ENCODE measurements around the gene MEGF11.
"Not testable (repeated sequence)": the region's sequence is repeated elsewhere in the genome, so short reads cannot be mapped to it uniquely, and the experiment has no call there.

MEGF11 gene

GRCh38 chr15:65907661-65908060 lies 345.9 kb downstream of the MEGF11 start:
- no peak for DNase-seq

DNA sequence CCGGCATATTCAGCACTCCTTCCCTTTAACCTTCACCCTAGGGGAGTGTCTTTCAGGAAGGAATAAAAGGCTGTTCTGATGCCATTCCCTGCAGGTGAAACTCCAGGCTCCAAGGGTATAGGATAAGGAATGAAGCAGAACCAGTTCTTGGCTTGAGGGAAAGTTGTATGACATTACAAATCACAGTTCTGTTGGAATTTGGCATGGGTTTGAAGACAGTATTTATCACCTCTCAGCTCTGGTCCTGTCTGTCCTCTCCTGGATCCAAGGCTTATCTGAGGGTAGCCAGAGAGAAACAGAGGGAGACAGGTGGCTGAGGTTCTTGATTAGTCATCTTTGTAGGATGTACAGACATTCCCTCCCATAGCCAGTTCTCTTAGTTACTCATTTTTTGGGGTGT lies 347.2 kb downstream of the MEGF11 start:
- DNase-seq, result no peak

GRCh38 chr15:65904301-65904700 lies 349.2 kb downstream of the MEGF11 start:
- no peak for DNase-seq

GRCh38 chr15:65903296-65904073 lies 350.1 kb downstream of the MEGF11 start:
- no peak for DNase-seq

GRCh38 chr15:65902373-65902772 lies 351.2 kb downstream of the MEGF11 start:
- DNase-seq, result no peak

DNA sequence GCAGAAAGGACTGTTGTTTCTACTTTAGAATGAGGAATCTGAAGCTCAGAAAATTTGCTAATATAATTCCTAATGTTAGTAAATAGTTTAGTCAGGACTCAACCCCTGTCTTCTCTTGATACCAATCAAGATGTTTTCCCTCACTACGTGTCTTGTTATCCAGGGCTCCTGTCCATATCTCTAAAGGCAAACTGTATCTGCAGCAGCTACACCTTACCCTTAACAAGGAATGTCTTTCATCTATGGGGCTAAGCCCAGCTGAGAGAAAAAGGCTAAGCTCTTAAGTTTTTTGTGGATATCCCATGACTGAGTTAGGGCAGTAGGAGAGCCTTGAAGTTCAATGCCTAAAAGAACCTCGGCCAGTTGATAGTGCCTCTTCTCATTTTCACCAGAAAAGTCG lies 351.7 kb downstream of the MEGF11 start:
- no peak for DNase-seq

DNA sequence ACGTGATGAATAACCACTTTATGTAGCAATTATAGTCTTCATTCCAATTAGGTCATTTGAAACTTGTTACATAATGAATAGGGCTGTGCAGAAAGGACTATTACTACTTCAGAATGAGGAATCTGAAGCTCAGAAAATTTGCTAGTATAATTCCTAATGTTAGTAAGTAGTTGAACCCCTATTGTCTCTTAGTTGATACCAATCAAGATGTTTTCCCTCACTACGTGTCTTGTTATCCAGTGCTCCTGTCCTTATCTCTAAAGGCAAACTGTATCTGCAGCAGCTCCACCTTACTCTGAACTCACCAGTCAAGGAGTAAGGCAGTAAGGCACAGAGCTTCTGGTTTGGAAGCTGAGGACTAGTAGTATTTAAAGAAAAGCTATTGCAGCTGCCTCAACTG lies 352.2 kb downstream of the MEGF11 start:
- no peak for DNase-seq

DNA sequence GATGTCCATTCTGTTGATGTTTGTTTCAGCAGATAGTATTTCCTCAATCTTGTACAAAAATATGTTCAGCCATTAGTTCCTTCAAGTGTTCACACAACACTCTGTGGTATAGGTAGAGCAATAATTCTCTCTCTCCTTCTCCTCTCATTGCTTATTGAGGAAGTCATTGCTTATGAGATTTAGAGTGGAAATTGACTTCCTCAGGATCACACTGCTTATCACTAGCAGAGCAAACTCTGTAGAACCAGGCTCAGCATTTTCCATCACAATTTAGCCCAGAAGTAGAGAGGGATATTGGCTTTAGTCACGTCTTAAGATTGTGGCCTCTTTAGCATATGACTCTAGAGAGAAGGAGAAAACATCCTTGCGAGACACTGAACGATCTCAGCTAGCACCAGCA lies 353.1 kb downstream of the MEGF11 start:
- DNase-seq, result no peak

DNA sequence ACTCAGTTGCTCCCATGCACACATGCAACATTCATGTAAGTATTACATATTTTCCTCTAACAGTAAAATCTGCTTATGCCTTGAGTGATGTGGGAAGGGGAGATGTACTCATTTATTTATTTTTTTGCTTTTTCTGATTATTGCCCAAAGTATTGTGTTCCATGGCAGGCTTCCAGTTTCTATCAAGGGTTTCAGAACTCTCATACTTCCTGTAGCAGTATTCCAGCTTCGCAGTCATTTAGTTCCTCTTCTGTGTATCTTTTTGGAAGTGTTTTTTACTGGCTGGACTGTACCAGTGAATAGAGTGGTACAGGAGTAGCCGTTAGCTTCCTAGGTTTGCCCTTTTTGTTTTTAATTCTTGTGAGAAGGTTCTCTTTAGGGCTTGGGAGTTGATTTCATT lies 357.3 kb downstream of the MEGF11 start:
- no peak for DNase-seq

DNA sequence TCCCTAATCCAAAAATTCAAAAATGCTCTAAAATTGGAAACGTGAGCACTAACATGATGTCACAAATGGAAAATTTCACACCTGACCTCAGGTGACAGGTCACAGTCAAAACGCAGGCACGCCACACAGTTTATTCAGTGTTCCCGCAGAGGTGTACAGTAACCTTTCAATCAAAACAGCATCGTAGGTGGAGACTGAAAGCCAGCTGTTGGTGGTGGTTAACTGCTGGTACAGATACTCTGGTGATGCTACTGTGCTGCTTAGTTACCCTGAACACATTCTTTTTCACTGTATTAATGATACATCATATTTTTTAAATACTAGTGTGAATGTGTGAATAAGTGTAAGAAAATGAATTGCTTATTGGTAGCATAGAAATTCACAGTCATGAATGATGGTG lies 360.5 kb downstream of the MEGF11 start:
- no peak for DNase-seq

GRCh38 chr15:65888981-65889380 lies 364.6 kb downstream of the MEGF11 start:
- no peak for DNase-seq

GRCh38 chr15:65887565-65887964 lies 366.0 kb downstream of the MEGF11 start:
- DNase-seq, result no peak

DNA sequence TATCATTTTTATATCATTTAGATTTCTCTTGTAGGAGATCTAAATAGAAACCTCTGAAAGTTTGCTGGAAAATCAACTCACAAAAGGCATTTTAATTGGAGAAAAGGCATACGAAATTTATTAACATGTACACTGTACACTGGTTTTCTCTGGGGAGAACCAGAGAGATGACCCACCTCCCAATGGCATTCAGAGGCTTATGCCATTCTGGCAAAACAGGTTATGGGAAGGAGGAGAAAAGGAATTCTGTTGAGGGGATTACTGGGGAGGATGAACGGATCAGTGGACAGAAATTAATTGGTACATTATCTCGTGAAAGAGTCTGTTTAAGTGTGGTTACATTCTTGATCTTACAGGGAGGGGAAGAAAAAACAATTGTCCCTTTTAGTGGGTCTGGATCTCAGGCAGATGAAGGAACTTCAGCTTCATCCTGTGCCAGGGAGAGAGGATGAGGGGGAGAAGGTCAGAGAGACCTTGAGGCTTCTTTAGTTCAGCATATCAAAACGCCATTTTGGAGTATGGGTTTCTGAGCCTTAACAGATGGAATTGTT lies 367.8 kb downstream of the MEGF11 start:
- DNase-seq, result no peak

GRCh38 chr15:65884511-65884910 lies 369.0 kb downstream of the MEGF11 start:
- no peak for DNase-seq

DNA sequence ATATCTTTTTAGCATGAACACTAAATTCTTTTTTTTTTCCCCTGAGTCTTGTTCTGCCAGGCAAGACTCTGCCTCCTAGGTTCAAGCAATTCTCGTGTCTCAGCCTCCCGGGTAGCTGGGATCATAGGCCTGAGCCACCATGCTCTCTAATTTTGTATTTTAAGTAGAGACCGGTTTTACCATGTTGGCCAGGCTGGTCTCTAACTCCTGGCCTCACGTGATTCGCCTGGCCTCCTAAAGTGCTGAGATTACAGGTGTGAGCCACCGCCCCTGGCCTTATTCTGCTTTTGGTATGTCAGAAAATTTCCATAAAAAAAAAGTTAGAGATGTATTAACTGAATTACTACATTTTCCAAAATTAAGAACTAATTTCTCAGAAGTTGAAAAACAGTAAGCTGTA lies 370.0 kb downstream of the MEGF11 start:
- no peak for DNase-seq

DNA sequence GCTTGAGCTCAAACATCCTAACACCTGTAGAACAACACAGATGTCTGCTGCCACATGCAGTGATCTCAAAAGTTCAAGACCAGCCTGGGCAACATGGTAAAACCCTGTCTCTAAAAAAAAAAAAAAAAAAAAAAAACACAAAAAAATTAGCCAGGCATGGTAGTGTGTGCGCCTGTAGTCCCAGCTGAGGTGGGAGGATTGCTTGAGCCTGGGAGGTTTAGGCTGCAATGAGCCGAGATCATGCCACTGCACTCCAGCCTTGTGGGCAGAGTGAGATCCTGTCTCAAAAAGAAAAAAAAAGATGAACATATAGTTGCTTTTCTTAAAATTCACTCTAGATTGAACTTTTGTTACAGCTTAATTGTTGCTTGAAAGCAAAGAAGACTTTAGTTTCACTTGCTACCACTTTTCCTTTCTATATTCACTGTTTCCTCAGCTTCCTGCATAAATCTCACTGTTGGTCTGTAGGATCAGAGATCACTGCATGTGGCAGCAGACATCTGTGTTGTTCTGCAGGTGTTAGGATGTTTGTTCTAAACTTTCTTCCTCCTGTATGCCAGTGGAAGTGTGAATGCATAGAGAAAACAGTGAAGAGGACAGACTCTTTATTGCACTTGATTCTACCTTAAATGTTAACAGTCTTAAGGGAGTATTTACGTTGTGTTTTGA lies 371.6 kb downstream of the MEGF11 start:
- DNase-seq, result no peak

DNA sequence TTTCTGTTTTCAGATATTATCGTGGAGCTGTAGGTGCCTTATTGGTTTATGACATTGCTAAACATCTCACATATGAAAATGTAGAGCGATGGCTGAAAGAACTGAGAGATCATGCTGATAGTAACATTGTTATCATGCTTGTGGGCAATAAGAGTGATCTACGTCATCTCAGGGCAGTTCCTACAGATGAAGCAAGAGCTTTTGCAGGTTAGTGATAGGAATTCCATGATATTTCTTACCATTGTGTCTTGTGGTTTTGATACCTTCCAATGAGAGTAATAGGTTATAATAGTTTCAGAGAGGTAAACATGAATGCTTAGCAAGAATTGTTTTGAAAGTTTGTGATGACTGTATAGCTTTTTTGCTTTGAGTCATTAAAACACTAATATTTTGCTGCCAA lies 375.8 kb downstream of the MEGF11 start:
- DNase-seq, result no peak

DNA sequence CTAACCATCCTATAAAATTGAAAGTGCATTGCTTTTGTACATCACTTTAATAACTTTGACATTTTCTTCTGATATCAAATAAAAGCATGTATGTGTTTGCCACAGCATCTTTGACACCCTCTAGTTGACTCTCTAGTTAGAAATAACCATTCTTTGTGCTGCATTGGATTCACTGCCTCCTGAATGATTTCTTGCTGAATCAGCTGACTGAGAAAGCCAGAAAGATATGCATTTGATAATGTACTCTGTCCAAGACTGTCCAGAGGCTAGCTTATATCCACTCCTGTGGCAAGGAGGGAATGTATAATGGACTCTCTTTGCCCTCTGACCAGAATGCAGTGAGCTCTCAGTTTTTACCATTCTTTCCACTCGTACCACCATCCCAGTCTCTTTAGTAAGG lies 378.1 kb downstream of the MEGF11 start:
- DNase-seq, result no peak

GRCh38 chr15:65873256-65873655 lies 380.3 kb downstream of the MEGF11 start:
- DNase-seq, result no peak

DNA sequence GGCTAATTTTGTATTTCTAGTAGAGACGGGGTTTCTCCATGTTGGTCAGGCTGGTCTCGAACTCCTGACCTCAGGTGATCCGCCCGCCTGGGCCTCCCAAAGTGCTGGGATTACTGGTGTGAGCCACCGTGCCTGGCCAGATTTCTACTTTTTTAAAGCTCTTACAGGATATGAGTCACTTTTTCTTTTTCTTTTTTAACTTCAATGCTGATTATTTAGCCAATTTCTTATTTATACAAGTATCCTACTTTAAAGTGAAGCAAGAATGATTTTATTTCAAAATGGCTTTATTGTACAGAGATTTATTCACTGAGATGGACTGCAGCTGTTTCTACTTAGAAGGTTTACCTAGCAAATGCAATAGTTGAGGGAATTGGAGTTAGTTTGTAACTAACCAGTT lies 381.0 kb downstream of the MEGF11 start:
- DNase-seq, result not testable (repeated sequence)

GRCh38 chr15:65871886-65872285 lies 381.7 kb downstream of the MEGF11 start:
- DNase-seq, result not testable (repeated sequence)

- DNase-seq, result no peak
Observed at GRCh38 chr15:65870889-65871533, 382.5 kb downstream of the MEGF11 start.

DNA sequence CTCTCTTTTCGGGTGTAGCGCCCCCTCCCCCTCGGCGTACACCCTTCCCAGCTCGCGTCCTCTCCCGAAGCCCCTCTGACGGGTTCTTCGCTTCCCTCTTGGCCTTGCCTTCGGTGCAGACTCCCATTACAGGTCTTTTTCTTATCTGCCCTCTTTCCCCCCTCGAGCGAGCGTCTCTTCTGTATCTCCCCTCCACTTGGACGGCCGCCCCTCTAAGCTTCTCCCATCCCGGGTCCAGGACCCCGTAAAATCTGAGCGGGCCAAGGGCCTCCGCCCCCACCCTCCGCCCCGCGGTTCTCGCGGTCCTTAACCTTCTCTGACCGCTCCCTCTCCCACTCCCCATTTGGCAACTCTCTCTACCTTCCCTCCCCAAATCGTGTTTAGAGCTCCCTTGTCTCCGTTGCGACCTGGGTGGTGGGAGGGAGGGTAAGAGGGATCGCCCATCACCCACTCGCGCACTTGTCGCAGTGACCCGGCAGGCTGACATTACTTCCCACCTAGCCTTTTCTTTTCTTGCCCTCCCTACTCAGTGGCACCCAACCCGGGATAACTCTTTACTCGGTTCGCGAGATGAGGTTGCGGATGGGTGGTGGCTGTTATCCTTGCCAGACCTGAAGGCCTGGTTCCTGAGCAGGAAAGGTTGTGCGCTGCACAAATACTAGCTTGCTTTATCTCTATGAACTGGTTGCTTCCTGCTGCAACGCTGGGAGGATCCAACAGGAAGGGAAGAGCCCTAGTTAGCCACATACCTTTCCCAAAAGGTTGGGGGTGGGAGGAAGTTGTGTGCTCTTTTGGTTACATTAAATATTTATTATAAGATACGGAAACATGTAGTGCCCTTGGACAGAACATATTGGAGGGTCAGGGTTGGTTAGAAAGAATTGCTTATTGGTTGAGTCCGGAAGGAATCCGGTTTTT lies 383.3 kb downstream of the MEGF11 start:
- no peak for DNase-seq

Data from 8988T (cell line).